ENCODE data around the gene PTDSS2.

The PTDSS2 gene

DNA sequence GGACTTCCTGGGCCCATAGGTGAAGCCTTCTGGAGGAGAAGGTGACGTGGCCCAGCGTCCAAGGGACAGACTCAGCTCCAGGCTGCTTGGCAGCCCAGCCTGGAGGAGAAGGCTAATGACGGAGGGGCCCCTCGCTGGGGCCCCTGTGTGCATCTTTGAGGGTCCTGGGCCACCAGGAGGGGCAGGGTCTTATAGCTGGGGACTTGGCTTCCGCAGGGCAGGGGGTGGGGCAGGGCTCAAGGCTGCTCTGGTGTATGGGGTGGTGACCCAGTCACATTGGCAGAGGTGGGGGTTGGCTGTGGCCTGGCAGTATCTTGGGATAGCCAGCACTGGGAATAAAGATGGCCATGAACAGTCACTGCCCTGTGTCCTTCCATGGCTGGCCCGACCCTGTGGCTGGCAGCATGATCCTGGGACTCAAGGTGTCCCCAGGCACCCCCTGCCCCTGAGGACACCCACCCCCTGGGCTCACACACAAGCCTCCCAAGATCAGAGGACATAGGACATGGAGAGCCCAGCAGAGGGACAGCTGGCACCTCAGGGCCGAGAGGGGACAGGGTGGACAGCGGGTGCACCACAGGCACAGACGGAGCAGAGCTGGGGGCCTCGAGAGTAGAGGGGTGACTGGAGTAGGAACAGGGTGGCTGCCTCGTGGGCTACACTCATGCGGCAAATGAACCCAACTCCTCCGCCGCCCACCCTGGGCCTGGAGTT, 45.4 kb upstream of the PTDSS2 start:
- ATAC-seq (ENCODE audit: low read depth) (no peak), DNase-seq (ENCODE audit: low spot score) (no peak)
- Histone ChIP-seq H3K27me3 (ENCODE audit: insufficient read depth, poor library complexity, severe bottlenecking) (no peaks in the 10 kb centered on the region), H3K27ac (ENCODE audit: poor library complexity, severe bottlenecking) (no peak overlapping the region), H3K4me3 (ENCODE audit: severe bottlenecking) (no peak overlapping the region), H3K36me3 (ENCODE audit: low read depth) (peaks cover 29% of the 10 kb centered on the region), H3K9me3 (ENCODE audit: severe bottlenecking) (no peaks in the 10 kb centered on the region), H3K4me1 (ENCODE audit: insufficient read depth, poor library complexity, severe bottlenecking) (no peaks in the 10 kb centered on the region)
- TF ChIP-seq, protein P1, sequence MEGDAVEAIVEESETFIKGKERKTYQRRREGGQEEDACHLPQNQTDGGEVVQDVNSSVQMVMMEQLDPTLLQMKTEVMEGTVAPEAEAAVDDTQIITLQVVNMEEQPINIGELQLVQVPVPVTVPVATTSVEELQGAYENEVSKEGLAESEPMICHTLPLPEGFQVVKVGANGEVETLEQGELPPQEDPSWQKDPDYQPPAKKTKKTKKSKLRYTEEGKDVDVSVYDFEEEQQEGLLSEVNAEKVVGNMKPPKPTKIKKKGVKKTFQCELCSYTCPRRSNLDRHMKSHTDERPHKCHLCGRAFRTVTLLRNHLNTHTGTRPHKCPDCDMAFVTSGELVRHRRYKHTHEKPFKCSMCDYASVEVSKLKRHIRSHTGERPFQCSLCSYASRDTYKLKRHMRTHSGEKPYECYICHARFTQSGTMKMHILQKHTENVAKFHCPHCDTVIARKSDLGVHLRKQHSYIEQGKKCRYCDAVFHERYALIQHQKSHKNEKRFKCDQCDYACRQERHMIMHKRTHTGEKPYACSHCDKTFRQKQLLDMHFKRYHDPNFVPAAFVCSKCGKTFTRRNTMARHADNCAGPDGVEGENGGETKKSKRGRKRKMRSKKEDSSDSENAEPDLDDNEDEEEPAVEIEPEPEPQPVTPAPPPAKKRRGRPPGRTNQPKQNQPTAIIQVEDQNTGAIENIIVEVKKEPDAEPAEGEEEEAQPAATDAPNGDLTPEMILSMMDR (IDR thresholded peaks at IDR 0.05; ENCODE audit: poor library complexity, severe bottlenecking): no peak

GRCh38 chr11:405323-405953, 44.6 kb upstream of the PTDSS2 start:
- 0 out of 3 replicates have a peak, but pooled peaks have one; percentile 0 for ATAC-seq (ENCODE audit: low read depth)
- peaks cover 23% of the 10 kb centered on the region for H3K36me3 ChIP-seq (ENCODE audit: low read depth)
- TF ChIP-seq, protein P1 (IDR thresholded peaks at IDR 0.05; ENCODE audit: poor library complexity, severe bottlenecking): no peak
- H3K27ac ChIP-seq (ENCODE audit: poor library complexity, severe bottlenecking): no peak overlapping the region
- H3K27me3 ChIP-seq (ENCODE audit: insufficient read depth, poor library complexity, severe bottlenecking): no peaks in the 10 kb centered on the region
- H3K9me3 ChIP-seq (ENCODE audit: severe bottlenecking): no peaks in the 10 kb centered on the region
- no peak for DNase-seq (ENCODE audit: low spot score)
- no peaks in the 10 kb centered on the region for H3K4me1 ChIP-seq (ENCODE audit: insufficient read depth, poor library complexity, severe bottlenecking)
- no peak overlapping the region for H3K4me3 ChIP-seq (ENCODE audit: severe bottlenecking)

- no peaks in the 10 kb centered on the region for H3K4me1 ChIP-seq (ENCODE audit: insufficient read depth, poor library complexity, severe bottlenecking)
Observed at GRCh38 chr11:405954-406795, 43.9 kb upstream of the PTDSS2 start.

DNA sequence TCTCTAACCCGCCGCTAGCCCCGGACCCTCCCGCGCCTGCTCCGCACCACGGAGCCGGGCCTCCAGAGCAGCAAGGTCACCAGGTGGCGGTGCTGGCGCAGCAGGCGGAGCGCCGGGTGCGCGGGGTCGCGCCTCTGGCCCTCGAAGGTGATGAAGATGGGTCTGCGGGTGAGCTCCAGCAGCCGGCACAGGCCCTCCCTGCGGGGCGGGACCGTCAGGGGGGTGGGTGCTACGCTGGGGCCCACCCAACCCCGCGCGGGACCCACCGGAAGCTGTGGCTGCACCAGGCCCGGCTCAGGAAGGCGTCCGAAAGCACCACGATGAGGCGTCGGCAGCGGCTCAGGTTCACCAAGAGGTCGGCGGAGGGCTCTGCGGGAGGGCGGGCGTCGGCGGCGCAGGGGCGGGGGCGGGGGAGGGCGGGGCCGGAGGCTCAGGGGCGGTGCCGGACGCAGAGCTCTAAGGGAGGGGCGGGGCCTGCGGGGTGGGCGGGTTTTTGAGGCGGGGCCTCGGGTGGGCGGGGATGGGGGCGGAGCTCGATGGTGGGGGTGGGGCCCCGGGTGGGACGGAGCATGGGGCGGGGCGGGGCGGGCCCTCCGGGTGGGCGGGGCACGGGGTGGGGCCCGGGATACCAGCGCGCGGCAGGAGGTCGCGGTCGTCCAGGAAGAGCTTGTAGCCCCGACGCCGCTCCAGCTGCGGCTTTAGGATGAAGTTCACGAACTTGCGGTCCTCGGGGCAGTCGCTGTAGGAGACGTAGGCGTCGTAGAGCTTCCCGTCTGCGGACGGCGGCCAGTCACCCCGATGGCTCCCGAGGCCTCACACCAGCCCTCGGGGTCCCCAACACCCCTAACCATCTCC, 43.1 kb upstream of the PTDSS2 start:
- DNase-seq (ENCODE audit: low spot score): peak; percentile 92
- TF ChIP-seq, protein P1 (IDR thresholded peaks at IDR 0.05; ENCODE audit: poor library complexity, severe bottlenecking): no peak
- Histone ChIP-seq H3K27ac (ENCODE audit: poor library complexity, severe bottlenecking) (peak overlapping the region; percentile 35), H3K4me3 (ENCODE audit: severe bottlenecking) (peak overlapping the region; percentile 15), H3K27me3 (ENCODE audit: insufficient read depth, poor library complexity, severe bottlenecking) (no peaks in the 10 kb centered on the region), H3K4me1 (ENCODE audit: insufficient read depth, poor library complexity, severe bottlenecking) (no peaks in the 10 kb centered on the region), H3K36me3 (ENCODE audit: low read depth) (peaks cover 23% of the 10 kb centered on the region), H3K9me3 (ENCODE audit: severe bottlenecking) (no peaks in the 10 kb centered on the region)
- peak; percentile 65 for ATAC-seq (ENCODE audit: low read depth)

More at GRCh38 chr11:405954-406795, 43.9 kb upstream of the PTDSS2 start:
- H3K4me3 ChIP-seq (ENCODE audit: severe bottlenecking): no peak overlapping the region
- ATAC-seq (ENCODE audit: low read depth) (0 out of 3 replicates have a peak, but pooled peaks have one; percentile 3), DNase-seq (ENCODE audit: low spot score) (no peak)
- TF ChIP-seq, protein P1 (IDR thresholded peaks at IDR 0.05; ENCODE audit: poor library complexity, severe bottlenecking): no peak
- no peaks in the 10 kb centered on the region for H3K9me3 ChIP-seq (ENCODE audit: severe bottlenecking)
- peak overlapping the region; percentile 35 for H3K27ac ChIP-seq (ENCODE audit: poor library complexity, severe bottlenecking)
- H3K36me3 ChIP-seq (ENCODE audit: low read depth): peaks cover 23% of the 10 kb centered on the region
- no peaks in the 10 kb centered on the region for H3K27me3 ChIP-seq (ENCODE audit: insufficient read depth, poor library complexity, severe bottlenecking)
